Measurements from ENCODE around the gene SHROOM3. TPM values are rescaled to one million over a fixed set of nuclear protein-coding genes. Genes with fewer than 3 reads are reported as not detected.
A peak's percentile ranks its signal among the peaks of the same experiment; 100 is the strongest.

Gene SHROOM3
- total RNA-seq, 1 experiment from 2014 or later = 27.6 TPM

- Histone ChIP-seq H4K5ac (ENCODE audit: insufficient read length, low read depth, low read length) (no peak overlapping the region), H3K79me2 (ENCODE audit: insufficient read depth, low read length) (no peaks in the 10 kb centered on the region), H2AK5ac (ENCODE audit: insufficient read length, low read length) (no peak overlapping the region), H2BK5ac (ENCODE audit: insufficient read length, low read length) (no peak overlapping the region), H3K4me1 (ENCODE audit: insufficient read depth, low read length) (no peaks in the 10 kb centered on the region), H3K14ac (ENCODE audit: insufficient read depth, low read length) (no peak overlapping the region), H3T11ph (ENCODE audit: low read length) (no peak overlapping the region), H3K23ac (ENCODE audit: insufficient read length, low read depth, low read length) (no peak overlapping the region), H3K9ac (ENCODE audit: extremely low read depth, insufficient read length, low read length) (no peak overlapping the region), H2BK120ac (ENCODE audit: low read depth, low read length, poor library complexity, severe bottlenecking) (no peak overlapping the region), H2BK15ac (ENCODE audit: low read depth, low read length) (no peak overlapping the region), H3K27ac (ENCODE audit: insufficient read length, low read depth, low read length) (no peak overlapping the region), H4K91ac (ENCODE audit: insufficient read length, low read depth, low read length) (no peak overlapping the region), H2AFZ (ENCODE audit: low read length) (no peak overlapping the region), H2BK12ac (ENCODE audit: insufficient read length, low read depth, low read length) (no peak overlapping the region), H2BK20ac (ENCODE audit: low read depth, low read length, poor library complexity, severe bottlenecking) (no peak overlapping the region), H4K20me1 (ENCODE audit: control insufficient read depth, insufficient read depth, insufficient read length) (no peaks in the 10 kb centered on the region), H3K27me3 (ENCODE audit: insufficient read depth, low read length) (no peaks in the 10 kb centered on the region), H3K56ac (ENCODE audit: insufficient read length, low read depth, low read length) (no peak overlapping the region), H3K9me3 (ENCODE audit: control insufficient read depth, low read depth, low read length) (no peaks in the 10 kb centered on the region), H3K18ac (ENCODE audit: insufficient read length, low read depth, low read length) (no peak overlapping the region), H3K4ac (ENCODE audit: low read depth, low read length) (no peak overlapping the region), H3K23me2 (ENCODE audit: insufficient read length, low read depth, low read length, poor library complexity, severe bottlenecking) (no peaks in the 10 kb centered on the region), H3K4me2 (ENCODE audit: insufficient read depth, insufficient read length, low read length) (no peak overlapping the region), H3K79me1 (ENCODE audit: insufficient read depth, low read depth, low read length, poor library complexity, severe bottlenecking) (no peaks in the 10 kb centered on the region), H4K8ac (replicated peaks; ENCODE audit: insufficient read length, low read depth, low read length) (no peak overlapping the region)
- H3K27ac Mint-ChIP-seq = no peak overlapping the region
- H3K27me3 Mint-ChIP-seq (ENCODE audit: low read depth) = no peaks in the 10 kb centered on the region
- WGBS (ENCODE audit: extremely low coverage, insufficient read length, low lambda C conversion rate) = no CpG with 5 or more reads among the region's 85 CpGs
- H3K9me3 Mint-ChIP-seq = no peaks in the 10 kb centered on the region; a peak in 1 of 5 replicates
- H3K4me3 Mint-ChIP-seq = no peak overlapping the region
- H3K4me1 Mint-ChIP-seq = 0 out of 4 replicates have a peak, but pooled peaks cover 0 to 2% of the 10 kb centered on the region in 2 experiments
- peak; percentile 52 for DNase-seq
- TF ChIP-seq CTCF (conservative IDR thresholded peaks at IDR 0.05) = no peak
- H3K36me3 Mint-ChIP-seq (ENCODE audit: insufficient read depth in 1 of 3, low read depth in 3 of 3) = peaks cover 23 to 43% (median 25%) of the 10 kb centered on the region in 3 experiments; a peak in 6 of 7 replicates
These were observed 306.0 kb downstream of the SHROOM3 start for GRCh38 chr4:76740866-76741662.
